Measurements from ENCODE around the gene PDLIM3.

GRCh38 chr4:185540487-185541120 is 5.3 kb upstream of the PDLIM3 start:
- TF ChIP-seq HIC1 (tag by site-specific recombination; IDR thresholded peaks at IDR 0.05) (no peak), ZNF366 (tag by site-specific recombination; conservative IDR thresholded peaks at IDR 0.05) (no peak), ZSCAN18 (tag by site-specific recombination; IDR thresholded peaks at IDR 0.05) (no peak), CTCF (tag by site-specific recombination; IDR thresholded peaks at IDR 0.05) (no peak), ZNF530 (tag by site-specific recombination; IDR thresholded peaks at IDR 0.05; ENCODE audit: low read depth) (no peak), YY2 (tag by site-specific recombination; IDR thresholded peaks at IDR 0.05) (no peak)

All from HEK293 (cell line).